GM19395 (cell line): ENCODE measurements around the gene PIK3C2G.

ENCODE experiments used
- ATAC-seq: cut with Tn5 transposase; IDR thresholded peaks from one replicate; pipeline ENCODE4 v1.9.1; 2021; ENCODE audit warnings: mild to moderate bottlenecking, moderate library complexity; ENCODE audit not compliant: unreplicated experiment

The PIK3C2G gene

DNA sequence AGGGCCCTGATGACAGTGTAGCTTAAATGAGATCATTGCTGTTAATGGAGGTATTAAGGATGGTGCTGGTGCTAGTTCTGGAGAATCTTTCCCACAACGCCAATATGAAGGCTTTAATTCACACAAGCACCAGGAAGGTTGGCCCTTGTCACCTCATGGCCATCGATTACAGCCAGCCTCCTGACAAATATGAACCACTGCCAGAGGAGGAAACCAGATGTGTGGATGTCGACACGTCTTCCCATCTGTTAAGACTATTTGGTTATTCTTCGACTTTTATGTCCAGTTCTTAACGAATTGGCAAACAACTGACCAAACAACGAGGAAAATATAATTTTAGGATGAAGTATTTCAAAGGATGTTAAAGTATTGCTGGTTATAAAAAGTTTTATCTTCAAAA lies 79.5 kb downstream of the PIK3C2G start:
- no peak for ATAC-seq

GRCh38 chr12:18343708-18344107 lies 82.4 kb downstream of the PIK3C2G start:
- no peak for ATAC-seq

DNA sequence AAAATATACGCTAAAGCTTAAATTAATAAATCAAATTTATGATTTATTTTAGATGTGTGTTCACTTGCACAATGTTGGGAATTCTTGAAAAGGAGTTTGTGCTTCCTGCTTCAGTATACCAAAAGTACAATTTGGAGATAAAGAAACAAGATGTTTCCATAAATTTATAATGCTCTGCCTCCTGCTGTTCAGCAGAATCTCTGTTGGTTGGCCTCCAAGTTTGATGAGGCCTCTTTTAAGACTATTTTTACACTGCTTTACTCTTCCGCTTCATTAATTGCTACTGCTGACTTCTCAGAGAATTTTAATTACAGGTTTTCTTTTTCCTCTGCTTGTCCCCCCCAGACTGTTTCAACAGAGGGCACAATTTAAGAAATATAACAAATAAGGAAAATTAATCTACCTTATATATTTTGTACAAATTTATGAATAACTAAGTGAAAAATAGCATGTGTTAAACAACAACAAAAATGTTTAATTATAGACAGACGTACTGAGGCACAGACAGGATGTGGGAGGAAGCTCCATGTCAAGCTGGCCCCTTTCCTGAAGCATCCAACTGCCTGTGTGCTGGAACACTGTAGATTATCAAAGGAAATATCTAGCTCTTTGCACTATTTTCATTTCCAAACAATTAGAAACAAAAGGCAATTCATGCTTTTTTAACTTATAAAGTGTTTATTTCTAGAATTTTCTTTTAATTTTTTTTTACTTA lies 83.9 kb downstream of the PIK3C2G start:
- ATAC-seq, result no peak

DNA sequence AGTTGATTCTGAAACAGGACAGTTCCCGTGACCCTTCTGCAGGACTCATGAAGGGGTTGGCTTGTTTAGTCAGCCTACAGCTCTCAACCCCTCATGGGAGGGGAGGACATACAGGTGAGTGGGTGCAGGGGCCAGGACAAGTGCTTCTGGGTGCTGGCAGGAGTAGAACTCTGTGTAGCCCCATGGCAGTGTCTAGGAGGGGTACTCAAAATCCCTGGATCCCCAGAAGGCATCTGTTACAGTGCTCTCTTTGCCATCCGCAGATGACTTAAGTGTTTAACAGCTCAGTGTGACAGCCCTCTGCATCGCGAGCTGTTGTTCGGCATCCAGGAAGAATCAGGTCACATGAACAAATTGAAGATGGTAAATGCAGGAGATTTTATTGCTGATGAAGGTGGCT lies 91.0 kb downstream of the PIK3C2G start:
- ATAC-seq, result no peak

DNA sequence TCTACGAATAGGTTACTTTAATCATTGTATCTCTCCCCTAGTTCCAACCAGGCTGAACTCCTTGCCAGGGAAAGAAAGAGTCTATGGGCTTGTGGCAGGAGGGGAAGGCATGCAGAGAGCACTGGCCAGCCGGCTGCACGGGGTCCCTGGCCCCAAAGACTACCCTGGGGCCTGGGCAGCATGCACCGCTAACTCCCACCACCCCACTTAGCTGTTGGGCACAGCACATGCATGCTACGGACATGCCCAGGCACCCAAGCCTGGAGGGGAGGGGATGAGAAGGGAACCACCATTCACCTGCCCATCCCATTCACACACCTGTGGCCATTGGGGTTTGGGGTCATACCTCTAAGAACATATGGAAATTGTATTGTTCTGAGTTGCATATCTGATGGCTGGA lies 94.1 kb downstream of the PIK3C2G start:
- ATAC-seq, result no peak

- no peak for ATAC-seq
These were observed 96.8 kb downstream of the PIK3C2G start for GRCh38 chr12:18358077-18358476.

DNA sequence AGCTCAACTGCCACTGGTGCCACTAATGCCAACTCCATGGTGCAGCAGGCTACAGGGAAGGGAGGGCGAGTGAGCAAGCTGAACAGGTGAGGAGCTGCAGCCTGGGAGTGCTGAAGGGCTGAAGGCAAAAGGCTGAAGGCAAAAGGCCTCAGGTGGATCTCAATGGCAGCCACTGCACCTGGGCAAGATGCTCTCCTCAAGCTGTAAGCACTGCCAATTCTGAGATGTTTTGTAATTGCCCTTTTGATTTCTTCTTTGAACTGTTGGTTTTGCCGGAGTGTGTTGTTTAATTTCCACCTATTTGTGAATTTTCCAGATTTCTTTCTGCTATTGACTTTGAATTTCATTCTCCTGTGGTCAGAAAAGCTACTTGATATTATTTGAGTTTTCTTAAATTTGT lies 97.6 kb downstream of the PIK3C2G start:
- ATAC-seq, result no peak

DNA sequence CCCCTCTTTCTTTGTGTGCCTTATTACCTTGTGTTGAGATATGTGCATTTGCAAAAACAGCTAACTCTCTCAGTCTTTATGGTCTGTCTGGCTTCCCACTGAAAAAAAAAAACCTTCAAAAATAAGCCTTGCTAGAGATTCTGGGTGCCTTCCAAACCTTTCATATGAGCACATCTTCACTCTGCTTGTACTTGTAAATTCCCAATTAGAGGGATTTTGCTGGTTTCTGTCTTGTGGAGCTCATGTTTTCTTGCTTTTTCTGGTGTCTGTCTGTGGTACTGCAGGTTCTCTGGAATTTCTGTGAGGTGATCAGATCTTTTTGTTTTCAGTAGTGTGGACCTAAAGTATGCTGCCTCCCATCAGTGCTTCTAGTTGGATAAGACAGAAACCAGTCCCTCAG lies 100.1 kb downstream of the PIK3C2G start:
- ATAC-seq, result no peak

DNA sequence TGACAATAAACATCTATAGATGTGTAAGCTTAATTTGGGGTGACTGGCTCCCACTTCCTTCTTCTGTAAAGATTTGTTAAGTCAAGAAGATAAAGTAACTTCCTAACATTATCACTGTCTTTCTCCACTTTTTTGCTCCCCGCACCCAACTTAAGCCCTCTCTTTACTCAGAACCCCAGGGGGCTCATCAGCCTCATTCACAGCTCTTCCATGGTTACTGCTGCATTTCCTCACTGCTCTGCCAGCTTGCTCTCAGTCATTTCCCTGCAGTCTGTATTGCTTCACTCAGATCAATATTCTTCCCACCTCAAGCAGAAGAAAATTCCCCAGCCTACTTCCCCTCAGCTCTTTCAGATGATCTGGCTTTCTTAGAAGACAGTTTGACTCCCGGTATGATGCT lies 102.0 kb downstream of the PIK3C2G start:
- ATAC-seq, result no peak

DNA sequence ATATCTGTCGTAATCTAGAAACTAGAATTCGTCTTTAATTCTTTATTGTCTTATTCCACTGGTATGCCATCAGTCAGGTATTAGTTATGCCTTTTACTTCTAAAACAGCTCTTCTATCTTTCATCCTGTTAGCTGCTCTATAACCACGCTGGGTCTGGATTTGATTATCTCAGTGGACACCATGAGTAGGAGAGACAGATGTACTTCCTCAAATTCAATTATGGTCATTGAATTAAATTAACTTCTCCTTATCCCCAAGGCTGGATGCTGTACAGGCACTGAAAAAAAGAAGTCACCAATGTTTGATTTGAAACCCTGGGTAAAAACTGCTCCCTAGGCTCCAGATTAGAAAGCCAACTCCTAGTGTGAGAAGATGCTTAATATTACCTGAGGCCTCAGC lies 107.3 kb downstream of the PIK3C2G start:
- no peak for ATAC-seq

GRCh38 chr12:18373181-18373580 lies 111.9 kb downstream of the PIK3C2G start:
- no peak for ATAC-seq

GRCh38 chr12:18375131-18375530 lies 113.8 kb downstream of the PIK3C2G start:
- ATAC-seq, result no peak

DNA sequence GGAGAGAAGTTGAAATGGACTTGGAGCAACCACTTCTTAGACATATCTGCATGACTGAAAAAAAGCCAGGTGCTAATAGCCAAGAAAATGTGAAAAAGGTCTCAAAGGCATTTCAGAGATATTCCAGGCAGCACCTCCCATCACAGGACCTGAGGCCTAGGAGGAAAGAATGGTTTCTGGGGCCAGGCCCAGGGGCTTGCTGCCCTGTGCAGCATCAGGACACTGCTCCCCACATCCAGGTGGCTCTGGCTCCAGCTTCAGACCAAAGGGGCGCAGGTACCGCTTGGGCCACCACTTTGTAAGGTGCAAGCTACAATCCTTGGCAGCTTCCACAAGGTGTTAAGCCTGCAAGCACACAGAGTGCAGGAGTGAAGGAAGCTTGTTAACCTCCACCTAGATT lies 114.3 kb downstream of the PIK3C2G start:
- ATAC-seq, result no peak

DNA sequence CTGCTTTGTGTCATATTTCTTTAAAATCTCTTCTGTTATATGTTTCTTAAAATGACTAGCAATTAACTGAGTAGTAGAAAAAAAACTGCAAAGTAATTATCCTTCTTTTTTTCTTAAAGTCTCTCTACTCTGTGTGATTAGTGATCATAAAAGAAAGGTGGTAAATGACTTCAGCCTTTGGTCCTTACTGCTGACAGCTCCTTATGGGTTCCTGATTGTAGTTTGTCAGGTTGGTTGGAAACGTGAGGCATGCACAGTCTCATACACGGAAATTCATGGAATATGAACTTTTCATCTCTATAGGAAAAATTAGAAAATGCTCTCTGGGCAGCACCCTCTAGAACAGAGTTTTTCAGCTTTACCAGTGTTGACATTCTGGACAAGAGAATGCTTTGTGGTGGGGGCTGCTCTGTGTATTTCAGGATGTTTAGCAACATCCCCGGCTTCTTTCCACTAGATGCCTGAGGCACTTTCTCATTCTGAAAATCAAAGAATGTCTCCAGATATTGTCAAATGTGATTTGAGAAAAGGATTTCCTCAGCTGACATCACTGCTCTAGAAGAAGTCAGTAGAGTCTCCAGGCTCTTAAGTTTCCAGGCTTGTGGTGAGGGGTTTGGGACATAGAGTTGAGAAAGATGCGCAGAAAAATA lies 121.0 kb downstream of the PIK3C2G start:
- ATAC-seq, result no peak

- ATAC-seq, result no peak
These were observed 121.9 kb downstream of the PIK3C2G start for GRCh38 chr12:18383203-18383602.

GRCh38 chr12:18387706-18388105 lies 126.4 kb downstream of the PIK3C2G start:
- no peak for ATAC-seq

DNA sequence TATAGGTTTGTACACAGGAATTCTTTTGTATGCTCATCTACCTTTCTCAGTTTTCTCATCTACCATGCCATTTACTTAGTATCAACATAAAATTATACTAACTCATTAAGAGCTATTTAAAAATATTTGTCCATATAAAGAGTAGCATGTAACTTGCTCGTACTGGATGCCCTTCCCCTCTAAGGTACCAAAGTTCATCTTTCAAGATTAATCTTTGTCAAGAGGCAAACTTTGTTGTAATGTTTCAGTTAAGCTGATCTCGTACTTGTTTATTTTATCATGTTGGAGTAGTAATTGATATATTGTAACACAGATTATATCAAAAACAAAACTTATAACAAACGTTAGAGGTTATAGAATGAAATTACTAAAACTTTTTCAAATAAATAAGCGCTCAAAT lies 128.5 kb downstream of the PIK3C2G start:
- ATAC-seq, result no peak

- no peak for ATAC-seq
These were observed 129.8 kb downstream of the PIK3C2G start for GRCh38 chr12:18391151-18391550.

DNA sequence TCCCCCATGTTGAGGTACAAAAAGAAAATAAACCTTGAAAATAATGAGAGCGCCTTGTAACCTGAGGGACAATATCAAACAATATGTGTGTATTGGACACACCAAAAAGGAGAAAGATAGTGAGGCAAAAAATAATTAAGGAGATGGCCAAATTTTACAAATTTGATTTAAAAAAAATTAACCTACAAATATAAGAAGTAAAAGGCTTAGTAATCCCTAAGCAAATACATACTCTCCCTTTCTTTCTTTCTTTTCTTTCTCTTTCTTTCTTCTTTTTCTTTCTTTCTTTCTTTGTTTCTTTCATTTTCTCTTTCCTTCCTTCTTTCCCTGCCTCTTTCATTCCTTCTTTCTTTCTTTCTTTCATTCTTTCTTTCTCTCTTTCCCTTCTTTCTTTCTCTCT lies 133.4 kb downstream of the PIK3C2G start:
- no peak for ATAC-seq

GRCh38 chr12:18400186-18400585 lies 138.9 kb downstream of the PIK3C2G start:
- no peak for ATAC-seq

GRCh38 chr12:18402872-18403611 lies 141.7 kb downstream of the PIK3C2G start:
- no peak for ATAC-seq

DNA sequence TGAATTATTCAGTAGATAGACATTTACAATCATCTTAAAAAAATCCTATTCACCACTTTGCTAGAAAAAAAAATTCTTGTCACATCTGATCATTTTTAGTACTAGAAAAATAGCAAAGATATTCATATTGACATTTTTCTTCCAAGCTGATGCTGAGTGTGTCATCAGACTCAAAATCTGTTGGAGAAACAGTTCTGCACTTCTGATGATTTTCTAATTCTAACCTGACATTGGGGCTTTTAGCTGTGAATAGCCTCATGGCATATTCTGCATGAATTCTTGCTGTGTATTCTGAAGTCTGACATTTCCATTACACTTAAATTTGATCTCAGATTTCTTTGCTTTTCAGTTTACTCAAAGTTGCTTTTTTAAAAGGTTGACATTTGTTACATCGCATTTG lies 150.1 kb downstream of the PIK3C2G start:
- no peak for ATAC-seq
